Activated B cell treated with CpG ODN at 0.5 μM for 24 hours (primary cell): Measurements from ENCODE around the gene ALK. TPM values are rescaled to one million over a fixed set of nuclear protein-coding genes. Genes with fewer than 3 reads are reported as not detected.

ENCODE experiments used
- ATAC-seq: fragments of 200-7000 bp; cut with Tn5 transposase; one replicate; pipeline ENCODE4 v1.10.0; 2021; ENCODE audit warnings: low read depth, mild to moderate bottlenecking, moderate library complexity
- CTCF ChIA-PET: fragments of 350-600 bp; sonication (Branson Sonifier 250); formaldehyde crosslinking; loops from one replicate; lab custom pipeline; 2021; ENCODE audit warnings: antibody characterized with exemption; lab: Charles Lee
- POLR2A ChIA-PET: fragments of 350-600 bp; sonication (Branson Sonifier 250); formaldehyde crosslinking; loops from one replicate; lab custom pipeline; 2021; ENCODE audit warnings: antibody characterized with exemption; lab: Charles Lee
- DNase-seq: peaks from one replicate; pipeline ENCODE4 v3.0.0; 2022
- H3K27ac Mint-ChIP-seq: one replicate; pipeline ENCODE4 v1.8.0; 2020; ENCODE audit warnings: mixed read lengths
- H3K27me3 Mint-ChIP-seq: one replicate; pipeline ENCODE4 v1.8.0; 2021; ENCODE audit warnings: mixed read lengths
- H3K36me3 Mint-ChIP-seq: one replicate; pipeline ENCODE4 v1.8.0; 2021; ENCODE audit warnings: low read depth, mixed read lengths
- H3K4me1 Mint-ChIP-seq: one replicate; pipeline ENCODE4 v1.8.0; 2021; ENCODE audit warnings: mixed read lengths
- H3K4me3 Mint-ChIP-seq: one replicate; pipeline ENCODE4 v1.8.0; 2020; ENCODE audit warnings: mild to moderate bottlenecking, mixed read lengths
- H3K9me3 Mint-ChIP-seq: one replicate; pipeline ENCODE4 v1.8.0; 2020; ENCODE audit warnings: mixed read lengths
- CTCF ChIP-seq: fragments of 200-600 bp; IDR thresholded peaks from one replicate; pipeline ENCODE4 v1.8.0; 2022; ENCODE audit warnings: antibody characterized with exemption, mild to moderate bottlenecking
- intact Hi-C: fragments of 100-400 bp; cut with micrococcal nuclease; formaldehyde crosslinking; loops from one replicate; pipeline ENCODE4 v1.15.1; 2024
- total RNA-seq: library from RNA; stranded (reverse); gene quantifications from 2 replicates; pipeline ENCODE4 v1.2.3, GENCODE V29; 2022

Gene ALK
- total RNA-seq, 1 donor from 2014 or later: not detected

GRCh38 chr2:29336341-29337241 is 584.8 kb downstream of the ALK start:
- TF ChIP-seq CTCF: no peak
- ATAC-seq: no peak
- CTCF ChIA-PET: no interaction called here
- intact Hi-C loops: no loop called here
- DNase-seq: no peak
- Mint-ChIP-seq H3K9me3 (no peaks in the 10 kb centered on the region), H3K4me1 (no peaks in the 10 kb centered on the region), H3K36me3 (no peaks in the 10 kb centered on the region), H3K27me3 (peaks cover 9% of the 10 kb centered on the region), H3K4me3 (no peak overlapping the region), H3K27ac (no peak overlapping the region)
- POLR2A ChIA-PET: no interaction called here

GRCh38 chr2:29335396-29335795 is 586.0 kb downstream of the ALK start:
- TF ChIP-seq CTCF: no peak

GRCh38 chr2:29334706-29335105 is 586.7 kb downstream of the ALK start:
- Mint-ChIP-seq H3K4me1 (no peaks in the 10 kb centered on the region), H3K4me3 (no peak overlapping the region), H3K36me3 (no peaks in the 10 kb centered on the region), H3K9me3 (no peaks in the 10 kb centered on the region), H3K27me3 (peaks cover 9% of the 10 kb centered on the region), H3K27ac (no peak overlapping the region)
- ChIA-PET POLR2A (no interaction called here), CTCF (no interaction called here)
- DNase-seq: no peak
- no peak for ATAC-seq
- intact Hi-C loops: no loop called here
- no peak for TF ChIP-seq CTCF

More at GRCh38 chr2:29335396-29335795, 586.0 kb downstream of the ALK start:
- ChIA-PET CTCF (no interaction called here), POLR2A (no interaction called here)
- Mint-ChIP-seq H3K27me3 (peaks cover 9% of the 10 kb centered on the region), H3K9me3 (no peaks in the 10 kb centered on the region), H3K4me1 (no peaks in the 10 kb centered on the region), H3K4me3 (no peak overlapping the region), H3K27ac (no peak overlapping the region), H3K36me3 (no peaks in the 10 kb centered on the region)
- ATAC-seq (no peak), DNase-seq (no peak)
- intact Hi-C loops: no loop called here

GRCh38 chr2:29332540-29332939 is 588.8 kb downstream of the ALK start:
- ATAC-seq (no peak), DNase-seq (no peak)
- no peaks in the 10 kb centered on the region for H3K4me1 Mint-ChIP-seq
- ChIA-PET POLR2A (no interaction called here), CTCF (interaction anchor here (0.7 kb wide), 1 partner anchor 413 kb away, joined by 4 read pairs; no protein-coding TSS in a partner anchor)
- peaks cover 4% of the 10 kb centered on the region for H3K27me3 Mint-ChIP-seq
- H3K27ac Mint-ChIP-seq: no peak overlapping the region
- H3K4me3 Mint-ChIP-seq: no peak overlapping the region
- H3K9me3 Mint-ChIP-seq: no peaks in the 10 kb centered on the region
- intact Hi-C loops: no loop called here
- no peaks in the 10 kb centered on the region for H3K36me3 Mint-ChIP-seq
- no peak for TF ChIP-seq CTCF

- no peak for DNase-seq
- POLR2A ChIA-PET: no interaction called here
Observed at GRCh38 chr2:29329899-29330298, 591.5 kb downstream of the ALK start.

More at GRCh38 chr2:29329899-29330298, 591.5 kb downstream of the ALK start:
- Mint-ChIP-seq H3K36me3 (no peaks in the 10 kb centered on the region), H3K27ac (no peak overlapping the region), H3K27me3 (peaks cover 3% of the 10 kb centered on the region), H3K9me3 (no peaks in the 10 kb centered on the region), H3K4me3 (no peak overlapping the region), H3K4me1 (no peaks in the 10 kb centered on the region)
- CTCF ChIA-PET: no interaction called here
- intact Hi-C loops: no loop called here
- TF ChIP-seq CTCF: no peak
- no peak for ATAC-seq
